ENCODE measurements around the gene ARSG.

- TF ChIP-seq MEIS1 (CRISPR knock-in tag; IDR thresholded peaks at IDR 0.05; ENCODE audit: borderline replicate concordance) (no peak), CTCF (tag by site-specific recombination; IDR thresholded peaks at IDR 0.05) (no peak), SALL2 (tag by site-specific recombination; IDR thresholded peaks at IDR 0.05; ENCODE audit: borderline replicate concordance) (no peak)
Observed at GRCh38 chr17:68296217-68297191, 5.2 kb downstream of the ARSG start.
